ENCODE measurements around the gene ATP2B2.

DNA sequence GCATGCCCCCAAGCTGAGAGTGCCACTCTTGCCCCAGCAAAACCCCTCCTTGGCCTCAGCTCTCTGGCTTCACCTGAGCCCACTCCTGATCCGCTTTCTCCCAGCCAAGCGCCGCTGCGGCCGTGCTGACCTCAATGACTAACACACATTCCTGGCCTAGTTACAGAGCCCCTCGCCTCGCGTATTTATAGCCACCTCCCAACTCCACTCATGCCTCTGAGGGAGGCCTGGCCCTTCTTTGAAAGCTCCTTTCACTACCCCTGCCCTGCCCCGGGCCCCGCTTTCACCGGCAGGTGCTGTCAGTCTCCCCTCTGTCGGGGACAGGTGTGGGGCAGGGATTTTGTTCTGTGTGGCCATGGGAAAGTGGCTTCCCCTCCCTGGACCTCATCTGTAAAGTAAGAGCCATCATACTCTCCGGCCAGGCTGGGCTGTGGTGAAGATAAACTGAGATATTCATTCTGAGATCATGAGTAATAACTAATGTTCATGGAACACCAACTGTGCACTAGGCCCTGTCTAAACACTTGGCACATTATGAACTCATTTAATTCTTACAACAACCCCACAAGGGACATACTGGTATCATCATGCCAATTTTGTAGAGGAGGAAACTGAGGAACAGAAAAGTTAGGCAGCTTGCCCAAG is 13.2 kb upstream of the ATP2B2 start:
- TF ChIP-seq, protein P1, sequence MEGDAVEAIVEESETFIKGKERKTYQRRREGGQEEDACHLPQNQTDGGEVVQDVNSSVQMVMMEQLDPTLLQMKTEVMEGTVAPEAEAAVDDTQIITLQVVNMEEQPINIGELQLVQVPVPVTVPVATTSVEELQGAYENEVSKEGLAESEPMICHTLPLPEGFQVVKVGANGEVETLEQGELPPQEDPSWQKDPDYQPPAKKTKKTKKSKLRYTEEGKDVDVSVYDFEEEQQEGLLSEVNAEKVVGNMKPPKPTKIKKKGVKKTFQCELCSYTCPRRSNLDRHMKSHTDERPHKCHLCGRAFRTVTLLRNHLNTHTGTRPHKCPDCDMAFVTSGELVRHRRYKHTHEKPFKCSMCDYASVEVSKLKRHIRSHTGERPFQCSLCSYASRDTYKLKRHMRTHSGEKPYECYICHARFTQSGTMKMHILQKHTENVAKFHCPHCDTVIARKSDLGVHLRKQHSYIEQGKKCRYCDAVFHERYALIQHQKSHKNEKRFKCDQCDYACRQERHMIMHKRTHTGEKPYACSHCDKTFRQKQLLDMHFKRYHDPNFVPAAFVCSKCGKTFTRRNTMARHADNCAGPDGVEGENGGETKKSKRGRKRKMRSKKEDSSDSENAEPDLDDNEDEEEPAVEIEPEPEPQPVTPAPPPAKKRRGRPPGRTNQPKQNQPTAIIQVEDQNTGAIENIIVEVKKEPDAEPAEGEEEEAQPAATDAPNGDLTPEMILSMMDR (IDR thresholded peaks at IDR 0.05; ENCODE audit: borderline replicate concordance, extremely low read depth, low read length, poor library complexity, severe bottlenecking), result no peak
- TF ChIP-seq EZH2 (IDR thresholded peaks at IDR 0.05; ENCODE audit: borderline replicate concordance, low read depth, low read length, severe bottlenecking), result no peak
